ENCODE results near the gene OR2B2.
A peak's percentile ranks its signal among the peaks of the same experiment; 100 is the strongest.

DNA sequence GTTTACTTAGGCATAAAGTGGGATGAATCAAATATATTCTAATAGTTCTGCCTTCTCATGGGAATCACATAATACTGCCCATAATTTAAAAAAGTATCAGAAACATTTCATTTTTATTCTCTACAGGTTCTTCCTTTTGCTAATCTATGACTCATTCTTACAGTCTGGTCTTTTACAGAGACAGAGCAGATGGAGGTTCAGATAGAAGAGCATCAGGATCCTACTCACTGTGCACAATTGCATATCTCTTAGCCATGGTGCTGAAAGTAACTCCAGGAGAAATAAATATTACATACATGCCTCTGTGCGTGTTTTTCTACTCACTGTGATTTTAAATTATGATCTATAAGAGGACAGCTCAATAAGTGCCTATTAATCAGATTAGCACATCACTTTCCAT lies 28.6 kb upstream of the OR2B2 start:
- TF ChIP-seq CEBPB (IDR thresholded peaks at IDR 0.05), result no peak
- no peak for TF ChIP-seq RAD21 (IDR thresholded peaks at IDR 0.05; ENCODE audit: low read depth)
- TF ChIP-seq, protein P1, sequence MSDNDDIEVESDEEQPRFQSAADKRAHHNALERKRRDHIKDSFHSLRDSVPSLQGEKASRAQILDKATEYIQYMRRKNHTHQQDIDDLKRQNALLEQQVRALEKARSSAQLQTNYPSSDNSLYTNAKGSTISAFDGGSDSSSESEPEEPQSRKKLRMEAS (IDR thresholded peaks at IDR 0.05), result no peak
- TF ChIP-seq ZBTB7A (IDR thresholded peaks at IDR 0.05; ENCODE audit: low read depth), result no peak
- no peak for TF ChIP-seq EGR1 (IDR thresholded peaks at IDR 0.05)
- TF ChIP-seq NFIC (IDR thresholded peaks at IDR 0.05), result no peak
- peak; percentile 50; the same call in 1 of the 2 replicates for TF ChIP-seq REST (IDR thresholded peaks at IDR 0.05; ENCODE audit: low read depth)
- TF ChIP-seq FOXM1 (IDR thresholded peaks at IDR 0.05; ENCODE audit: borderline replicate concordance, low read depth), result no peak
- TF ChIP-seq EP300 (IDR thresholded peaks at IDR 0.05; ENCODE audit: borderline replicate concordance), result no peak
- no peak for TF ChIP-seq CREB1 (IDR thresholded peaks at IDR 0.05; ENCODE audit: low read depth)
- TF ChIP-seq TAF1 (IDR thresholded peaks at IDR 0.05; ENCODE audit: low read depth), result no peak
